Measurements from ENCODE around the gene PPFIA1.

Gene PPFIA1

GRCh38 chr11:70343636-70344035, 73.1 kb downstream of the PPFIA1 start:
- DNase-seq (no peak), ATAC-seq (no peak)
- H3K4me3 Mint-ChIP-seq, result no peak overlapping the region
- H3K27ac Mint-ChIP-seq, result no peak overlapping the region
- no peaks in the 10 kb centered on the region for H3K4me1 Mint-ChIP-seq
- H3K9me3 Mint-ChIP-seq, result no peaks in the 10 kb centered on the region
- no peaks in the 10 kb centered on the region for H3K27me3 Mint-ChIP-seq

GRCh38 chr11:70348191-70348590, 77.7 kb downstream of the PPFIA1 start:
- DNase-seq, result no peak
- H3K27me3 Mint-ChIP-seq, result no peaks in the 10 kb centered on the region
- H3K27ac Mint-ChIP-seq, result no peak overlapping the region
- no peak for ATAC-seq
- no peaks in the 10 kb centered on the region for H3K9me3 Mint-ChIP-seq
- H3K4me1 Mint-ChIP-seq, result no peaks in the 10 kb centered on the region
- no peak overlapping the region for H3K4me3 Mint-ChIP-seq

GRCh38 chr11:70348608-70349007, 78.1 kb downstream of the PPFIA1 start:
- no peaks in the 10 kb centered on the region for H3K27me3 Mint-ChIP-seq
- no peak overlapping the region for H3K27ac Mint-ChIP-seq
- ATAC-seq, result no peak
- H3K4me3 Mint-ChIP-seq, result no peak overlapping the region
- no peaks in the 10 kb centered on the region for H3K9me3 Mint-ChIP-seq
- H3K4me1 Mint-ChIP-seq, result no peaks in the 10 kb centered on the region
- no peak for DNase-seq

GRCh38 chr11:70351646-70352045, 81.2 kb downstream of the PPFIA1 start:
- Mint-ChIP-seq H3K4me3 (no peak overlapping the region), H3K9me3 (no peaks in the 10 kb centered on the region), H3K27ac (no peak overlapping the region), H3K4me1 (no peaks in the 10 kb centered on the region), H3K27me3 (no peaks in the 10 kb centered on the region)
- DNase-seq (no peak), ATAC-seq (no peak)

- Mint-ChIP-seq H3K4me3 (no peak overlapping the region), H3K27me3 (no peaks in the 10 kb centered on the region), H3K4me1 (no peaks in the 10 kb centered on the region), H3K9me3 (no peaks in the 10 kb centered on the region), H3K27ac (no peak overlapping the region)
- DNase-seq (no peak), ATAC-seq (no peak)
Measured at GRCh38 chr11:70352100-70352499, 81.6 kb downstream of the PPFIA1 start.

- DNase-seq, result no peak
- no peak for ATAC-seq
- no peaks in the 10 kb centered on the region for H3K9me3 Mint-ChIP-seq
- no peak overlapping the region for H3K4me3 Mint-ChIP-seq
- H3K4me1 Mint-ChIP-seq, result no peaks in the 10 kb centered on the region
- H3K27ac Mint-ChIP-seq, result no peak overlapping the region
- H3K27me3 Mint-ChIP-seq, result no peaks in the 10 kb centered on the region
Measured at GRCh38 chr11:70352601-70353000, 82.1 kb downstream of the PPFIA1 start.

- H3K4me1 Mint-ChIP-seq, result no peaks in the 10 kb centered on the region
- H3K4me3 Mint-ChIP-seq, result no peak overlapping the region
- ATAC-seq (no peak), DNase-seq (no peak)
- H3K27me3 Mint-ChIP-seq, result no peaks in the 10 kb centered on the region
- H3K27ac Mint-ChIP-seq, result no peak overlapping the region
- no peaks in the 10 kb centered on the region for H3K9me3 Mint-ChIP-seq
Measured at GRCh38 chr11:70353329-70353728, 82.8 kb downstream of the PPFIA1 start.

GRCh38 chr11:70353900-70354568, 83.5 kb downstream of the PPFIA1 start:
- DNase-seq, result no peak
- no peaks in the 10 kb centered on the region for H3K9me3 Mint-ChIP-seq
- H3K4me1 Mint-ChIP-seq, result no peaks in the 10 kb centered on the region
- ATAC-seq, result no peak
- no peaks in the 10 kb centered on the region for H3K27me3 Mint-ChIP-seq
- peak overlapping the region in 1 of 2 donors; percentile 76 for H3K27ac Mint-ChIP-seq
- no peak overlapping the region for H3K4me3 Mint-ChIP-seq

- ATAC-seq (no peak), DNase-seq (no peak)
- no peak overlapping the region for H3K4me3 Mint-ChIP-seq
- H3K27ac Mint-ChIP-seq, result no peak overlapping the region
- no peaks in the 10 kb centered on the region for H3K9me3 Mint-ChIP-seq
- H3K4me1 Mint-ChIP-seq, result no peaks in the 10 kb centered on the region
- no peaks in the 10 kb centered on the region for H3K27me3 Mint-ChIP-seq
Measured at GRCh38 chr11:70354629-70355028, 84.1 kb downstream of the PPFIA1 start.

GRCh38 chr11:70358753-70359152, 88.3 kb downstream of the PPFIA1 start:
- DNase-seq (no peak), ATAC-seq (no peak)
- H3K4me1 Mint-ChIP-seq, result peaks cover 7% of the 10 kb centered on the region
- no peak overlapping the region for H3K4me3 Mint-ChIP-seq
- no peaks in the 10 kb centered on the region for H3K27me3 Mint-ChIP-seq
- no peaks in the 10 kb centered on the region for H3K9me3 Mint-ChIP-seq
- H3K27ac Mint-ChIP-seq, result no peak overlapping the region

- H3K27me3 Mint-ChIP-seq, result no peaks in the 10 kb centered on the region
- ATAC-seq, result no peak
- no peaks in the 10 kb centered on the region for H3K9me3 Mint-ChIP-seq
- DNase-seq, result no peak
- peaks cover 15% of the 10 kb centered on the region for H3K4me1 Mint-ChIP-seq
- H3K4me3 Mint-ChIP-seq, result no peak overlapping the region
- no peak overlapping the region for H3K27ac Mint-ChIP-seq
Measured at GRCh38 chr11:70359451-70360205, 89.1 kb downstream of the PPFIA1 start.

GRCh38 chr11:70360211-70360610, 89.7 kb downstream of the PPFIA1 start:
- Mint-ChIP-seq H3K27me3 (no peaks in the 10 kb centered on the region), H3K27ac (no peak overlapping the region), H3K9me3 (no peaks in the 10 kb centered on the region), H3K4me1 (peaks cover 21% of the 10 kb centered on the region), H3K4me3 (no peak overlapping the region)
- DNase-seq (no peak), ATAC-seq (no peak)

- ATAC-seq, result no peak
- H3K4me1 Mint-ChIP-seq, result peaks cover 40% of the 10 kb centered on the region
Measured at GRCh38 chr11:70364178-70364577, 93.7 kb downstream of the PPFIA1 start.

GRCh38 chr11:70364745-70365543, 94.5 kb downstream of the PPFIA1 start:
- peaks cover 40% of the 10 kb centered on the region for H3K4me1 Mint-ChIP-seq
- DNase-seq (peak; percentile 70 to 83), ATAC-seq (peak; percentile 97)
- no peaks in the 10 kb centered on the region for H3K27me3 Mint-ChIP-seq
- peak overlapping the region; percentile 88 to 92 for H3K27ac Mint-ChIP-seq
- no peaks in the 10 kb centered on the region for H3K9me3 Mint-ChIP-seq
- peak overlapping the region; percentile 72 to 81 for H3K4me3 Mint-ChIP-seq

More at GRCh38 chr11:70364178-70364577, 93.7 kb downstream of the PPFIA1 start:
- DNase-seq, result no peak
- H3K4me3 Mint-ChIP-seq, result peak overlapping the region in 1 of 2 donors; percentile 72
- H3K27ac Mint-ChIP-seq, result peak overlapping the region in 1 of 2 donors; percentile 46
- H3K9me3 Mint-ChIP-seq, result no peaks in the 10 kb centered on the region
- H3K27me3 Mint-ChIP-seq, result no peaks in the 10 kb centered on the region

- no peaks in the 10 kb centered on the region for H3K27me3 Mint-ChIP-seq
- H3K27ac Mint-ChIP-seq, result peak overlapping the region; percentile 88 to 92
- peaks cover 40% of the 10 kb centered on the region for H3K4me1 Mint-ChIP-seq
- ATAC-seq, result peak; percentile 2
- DNase-seq, result no peak
- no peaks in the 10 kb centered on the region for H3K9me3 Mint-ChIP-seq
- peak overlapping the region; percentile 72 to 81 for H3K4me3 Mint-ChIP-seq
Measured at GRCh38 chr11:70365544-70365927, 95.0 kb downstream of the PPFIA1 start.

- Mint-ChIP-seq H3K4me1 (peaks cover 40% of the 10 kb centered on the region), H3K27me3 (no peaks in the 10 kb centered on the region), H3K4me3 (no peak overlapping the region), H3K9me3 (peaks cover 6 to 9% of the 10 kb centered on the region in 2 donors), H3K27ac (no peak overlapping the region)
- ATAC-seq (no peak), DNase-seq (no peak)
Measured at GRCh38 chr11:70367071-70367470, 96.6 kb downstream of the PPFIA1 start.

Measured in stimulated activated naive CD8-positive, alpha-beta T cell treated with anti-CD3 and anti-CD28 coated beads, Interleukin-15, amount 100 ng/mL, for 72 hours (primary cell).